SK-N-SH (cell line): Measurements from ENCODE around the gene SLC45A3. TPM values are rescaled to one million over a fixed set of nuclear protein-coding genes. Genes with fewer than 3 reads are reported as not detected.

ENCODE experiments used
- CTCF ChIA-PET: fragments of 300-600, 350-600 bp; formaldehyde crosslinking; extraction: SDS; loops from one replicate; lab custom pipeline; 2021; lab: Yijun Ruan, JAX
- POLR2A ChIA-PET: fragments of 350-600 bp; sonication (Branson Sonifier 250); formaldehyde crosslinking; extraction: SDS; loops from one replicate; lab custom pipeline; 2020; ENCODE audit warnings: antibody characterized with exemption, inconsistent platforms; lab: Yijun Ruan, JAX
- DNase-seq: peaks from one replicate; pipeline ENCODE4 v3.0.0; 2012
- H2AFZ ChIP-seq: fragments of 200-600 bp; sonication (generic); 2 replicates; pipeline ENCODE4 v1.8.1; 2016; ENCODE audit warnings: antibody characterized with exemption, mild to moderate bottlenecking, low read depth
- H3F3A ChIP-seq: fragments of 200-600 bp; sonication (generic); replicated peaks from 2 replicates; pipeline ENCODE3; 2016; ENCODE audit warnings: antibody characterized with exemption, mild to moderate bottlenecking; ENCODE audit not compliant: insufficient read depth
- H3K27ac ChIP-seq, 2 experiments: fragments of 200-500 bp in 1 of 2; fragments of 200-600 bp in 1 of 2; sonication (Bioruptor generic) in 1 of 2; sonication (generic), shearing (Covaris generic) in 1 of 2; 2 replicates each; pipeline versions ENCODE4 v1.5.1 to v1.6.1; 2014 to 2016; ENCODE audit warnings: low read depth in 2 of 2, inconsistent platforms in 1 of 2, low read length in 1 of 2, mild to moderate bottlenecking in 1 of 2, mixed read lengths in 1 of 2
- H3K27me3 ChIP-seq: fragments of 200-600 bp; sonication (generic), shearing (Covaris generic); 2 replicates; pipeline ENCODE4 v1.6.1; 2016; ENCODE audit warnings: mixed run types; ENCODE audit not compliant: insufficient read depth
- H3K36me3 ChIP-seq, 2 experiments: fragments of 200-500 bp in 1 of 2; fragments of 200-600 bp in 1 of 2; sonication (Bioruptor generic) in 1 of 2; sonication (generic) in 1 of 2; replicated peaks in 1 of 2; 2 replicates each; pipeline versions ENCODE3 to v1.5.1; 2014 to 2016; ENCODE audit warnings: low read length in 1 of 2, mild to moderate bottlenecking in 1 of 2; ENCODE audit not compliant: insufficient read depth in 2 of 2, control insufficient read depth in 1 of 2
- H3K4me1 ChIP-seq, 2 experiments: fragments of 200-500 bp in 1 of 2; fragments of 200-600 bp in 1 of 2; sonication (Bioruptor generic) in 1 of 2; sonication (generic), shearing (Covaris generic) in 1 of 2; 2 replicates each; pipeline versions ENCODE4 v1.5.1 to v1.6.1; 2014 to 2016; ENCODE audit warnings: low read depth in 1 of 2, low read length in 1 of 2, mixed run types in 1 of 2; ENCODE audit not compliant: insufficient read depth in 2 of 2, control insufficient read depth in 1 of 2
- H3K4me2 ChIP-seq: fragments of 200-600 bp; sonication (generic), shearing (Covaris generic); 2 replicates; pipeline ENCODE4 v1.6.1; 2017; ENCODE audit warnings: mixed run types
- H3K4me3 ChIP-seq, 2 experiments: fragments of 200-500 bp in 1 of 2; fragments of 200-600 bp in 1 of 2; sonication (Bioruptor generic) in 1 of 2; sonication (generic), shearing (Covaris generic) in 1 of 2; 2 replicates each; pipeline versions ENCODE4 v1.5.1 to v1.8.1; 2014 to 2016; ENCODE audit warnings: low read depth in 2 of 2, inconsistent platforms in 1 of 2, low read length in 1 of 2, mild to moderate bottlenecking in 1 of 2, mixed read lengths in 1 of 2, moderate library complexity in 1 of 2
- H3K79me2 ChIP-seq: fragments of 200-600 bp; sonication (generic); 2 replicates; pipeline ENCODE4 v1.8.1; 2017; ENCODE audit warnings: mild to moderate bottlenecking; ENCODE audit not compliant: insufficient read depth
- H3K9ac ChIP-seq: fragments of 200-600 bp; sonication (generic); 2 replicates; pipeline ENCODE4 v1.6.1; 2017; ENCODE audit warnings: mixed run types
- H3K9me2 ChIP-seq: fragments of 200-600 bp; sonication (generic); 2 replicates; pipeline ENCODE4 v1.6.1; 2017; ENCODE audit warnings: mixed run types
- H3K9me3 ChIP-seq: fragments of 200-600 bp; sonication (generic); 2 replicates; pipeline ENCODE4 v1.6.1; 2017; ENCODE audit warnings: mixed run types, mild to moderate bottlenecking, moderate library complexity
- H4K20me1 ChIP-seq: fragments of 200-600 bp; sonication (generic); 2 replicates; pipeline ENCODE4 v1.6.1; 2017; ENCODE audit warnings: mild to moderate bottlenecking, mixed run types; ENCODE audit not compliant: insufficient read depth
- CHD2 ChIP-seq: fragments of 150-350 bp; IDR thresholded peaks from 2 replicates; pipeline ENCODE4 v1.6.1; 2018; ENCODE audit warnings: low read length; ENCODE audit not compliant: partially characterized antibody
- CTCF ChIP-seq: fragments of 200-600 bp; sonication (generic); IDR thresholded peaks from 2 replicates; pipeline ENCODE4 v1.6.1; 2017; ENCODE audit warnings: antibody characterized with exemption, mild to moderate bottlenecking, moderate library complexity
- EZH2phosphoT487 ChIP-seq: fragments of 200-600 bp; sonication (generic); IDR thresholded peaks from 2 replicates; pipeline ENCODE4 v1.6.1; 2017; ENCODE audit warnings: low read depth, mixed run types, mild to moderate bottlenecking, antibody characterized with exemption, moderate library complexity, borderline replicate concordance
- GATA2 ChIP-seq: sonication (generic); formaldehyde crosslinking; IDR thresholded peaks from 2 replicates; pipeline ENCODE4 v1.5.0; 2020; ENCODE audit warnings: mild to moderate bottlenecking, missing genetic modification reagents
- IRF3 ChIP-seq: fragments of 150-350 bp; IDR thresholded peaks from 2 replicates; pipeline ENCODE4 v1.6.1; 2016; ENCODE audit warnings: mild to moderate bottlenecking, low read depth, low read length
- MAX ChIP-seq: IDR thresholded peaks from 2 replicates; pipeline ENCODE4 v1.4.0; 2012; ENCODE audit warnings: low read depth
- PBX3 ChIP-seq: IDR thresholded peaks from 2 replicates; pipeline ENCODE4; 2012
- POLR2AphosphoS5 ChIP-seq: IDR thresholded peaks from 2 replicates; pipeline ENCODE4 v1.6.1; 2012; ENCODE audit warnings: low read depth, low read length
- RAD21 ChIP-seq: IDR thresholded peaks from 2 replicates; pipeline ENCODE4 v1.6.1; 2012; ENCODE audit warnings: mild to moderate bottlenecking, low read length
- RCOR1 ChIP-seq: fragments of 150-350 bp; IDR thresholded peaks from 2 replicates; pipeline ENCODE4 v1.6.1; 2017; ENCODE audit warnings: antibody characterized with exemption, low read length
- RXRA ChIP-seq: IDR thresholded peaks from 2 replicates; pipeline ENCODE4 v1.4.0; 2012; ENCODE audit warnings: low read depth, mild to moderate bottlenecking, borderline replicate concordance
- SMC3 ChIP-seq: IDR thresholded peaks from 2 replicates; pipeline ENCODE4 v1.6.1; 2012; ENCODE audit warnings: low read depth, low read length, improper control_type of control experiment
- TCF12 ChIP-seq: IDR thresholded peaks from 2 replicates; pipeline ENCODE4 v1.4.0; 2012
- YY1 ChIP-seq: IDR thresholded peaks from 2 replicates; pipeline ENCODE4 v1.4.0; 2012; ENCODE audit warnings: low read depth, mild to moderate bottlenecking
- WGBS: methylation state at CpG from one replicate; pipeline ENCODE4 v1.1.6; 2017; ENCODE audit warnings: low lambda C conversion rate; 5-methylcytosine and 5-hydroxymethylcytosine counted together
- polyA plus RNA-seq, 3 experiments: library from polyadenylated mRNA; depleted of rRNA; stranded (reverse); fragments of >200 nt; gene quantifications; 2 replicates each; pipeline ENCODE4 v1.2.3, GENCODE V29; 2012
- TF ChIP-seq, protein P1 (sequence below): IDR thresholded peaks from 2 replicates; pipeline ENCODE4 v1.4.0; 2012; ENCODE audit warnings: low read depth, borderline replicate concordance

SLC45A3 gene
- polyA plus RNA-seq, 1 of the 3 experiments (the other 2 are of a cell fraction): 4.6 TPM

DNA sequence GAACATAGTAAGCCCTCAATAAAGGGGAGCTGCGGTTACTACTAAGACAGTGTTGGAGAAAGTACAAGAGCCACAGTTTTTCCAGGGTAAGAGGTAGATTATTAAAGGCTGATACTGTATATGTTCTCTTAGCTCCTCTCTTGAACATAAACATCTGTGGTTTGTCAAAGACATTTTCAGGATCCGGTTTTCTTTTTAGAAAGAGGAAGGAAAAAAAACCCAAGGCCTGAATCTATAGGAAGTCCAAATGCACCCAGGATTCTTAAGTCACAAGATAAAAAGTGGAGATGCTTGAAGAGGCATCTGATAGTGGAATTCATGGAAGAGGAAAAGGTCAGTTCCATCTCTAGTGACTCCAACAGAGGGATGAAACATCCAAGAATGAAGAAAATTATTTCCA, 24.6 kb upstream of the SLC45A3 start:
- no peaks in the 10 kb centered on the region for H3F3A ChIP-seq
- H3K9ac ChIP-seq: no peak overlapping the region
- DNase-seq: no peak
- H3K9me2 ChIP-seq: no peaks in the 10 kb centered on the region
- no peak for TF ChIP-seq IRF3
- no peak for TF ChIP-seq RXRA
- TF ChIP-seq PBX3: no peak
- peaks cover 16 to 40% of the 10 kb centered on the region in 2 experiments for H3K36me3 ChIP-seq
- no peaks in the 10 kb centered on the region for H3K79me2 ChIP-seq
- no peaks in the 10 kb centered on the region for H3K27me3 ChIP-seq
- no peak overlapping the region for H3K4me3 ChIP-seq
- H4K20me1 ChIP-seq: no peaks in the 10 kb centered on the region
- WGBS: 100% methylated on average over 2 of the region's 2 CpGs
- H3K27ac ChIP-seq: no peak overlapping the region
- ChIA-PET POLR2A (interaction anchor here (0.7 kb wide), 1 partner anchor 1538 kb away, joined by 3 read pairs; no protein-coding TSS in a partner anchor), CTCF (interaction anchor here (1.2 to 6.3 kb wide), 2 partner anchors 46 to 113 kb away, joined by 3 to 52 read pairs; no protein-coding TSS in a partner anchor)
- H3K4me2 ChIP-seq: no peak overlapping the region
- no peaks in the 10 kb centered on the region for H3K9me3 ChIP-seq
- peaks cover 0 to 5% of the 10 kb centered on the region in 2 experiments; a peak in 1 of 4 replicates for H3K4me1 ChIP-seq
- no peak overlapping the region for H2AFZ ChIP-seq

DNA sequence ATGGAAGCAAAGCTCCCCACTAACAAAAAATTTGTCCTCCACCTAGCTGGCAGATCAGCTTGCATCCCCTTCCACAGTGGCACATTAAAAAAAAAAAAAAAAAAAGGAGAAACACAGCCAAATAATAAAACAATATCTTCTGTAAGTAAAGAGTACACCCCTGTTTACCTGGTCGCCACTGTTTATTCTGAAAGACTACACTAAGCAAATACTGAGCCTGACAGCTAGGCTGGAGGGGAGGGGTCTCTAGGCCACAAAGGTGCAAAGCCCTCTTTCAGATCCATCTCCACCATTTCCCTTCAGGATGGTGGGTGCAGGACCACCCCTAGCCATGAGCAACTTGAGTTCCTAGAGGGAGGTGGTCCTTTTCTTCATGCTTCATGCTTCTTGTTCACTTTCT, 22.8 kb upstream of the SLC45A3 start:
- Histone ChIP-seq H4K20me1 (no peaks in the 10 kb centered on the region), H3K79me2 (no peaks in the 10 kb centered on the region), H3K9ac (no peak overlapping the region), H3F3A (no peaks in the 10 kb centered on the region), H3K9me2 (no peaks in the 10 kb centered on the region), H3K9me3 (no peaks in the 10 kb centered on the region), H3K36me3 (peaks cover 8 to 32% of the 10 kb centered on the region in 2 experiments), H3K4me3 (no peak overlapping the region), H3K4me2 (no peak overlapping the region), H3K4me1 (peaks cover 0 to 5% of the 10 kb centered on the region in 2 experiments; a peak in 1 of 4 replicates), H3K27ac (no peak overlapping the region), H3K27me3 (no peaks in the 10 kb centered on the region), H2AFZ (no peak overlapping the region)
- WGBS: 72% methylated on average over 1 of the region's 1 CpG
- POLR2A ChIA-PET: interaction anchor here (1.5 kb wide), 1 partner anchor 71 kb away, joined by 5 read pairs; the partner anchor contains the start of gene ELK4
- no peak for DNase-seq
- CTCF ChIA-PET: interaction anchor here (0.9 to 7.7 kb wide), 9 partner anchors 7 to 274 kb away, joined by 3 to 71 read pairs (median 3); partner anchors contain the start of gene SLC45A3
- TF ChIP-seq SMC3: no peak
- no peak for TF ChIP-seq CTCF
- no peak for TF ChIP-seq RCOR1
- TF ChIP-seq GATA2 (CRISPR knock-in tag): no peak
- TF ChIP-seq, protein P1, sequence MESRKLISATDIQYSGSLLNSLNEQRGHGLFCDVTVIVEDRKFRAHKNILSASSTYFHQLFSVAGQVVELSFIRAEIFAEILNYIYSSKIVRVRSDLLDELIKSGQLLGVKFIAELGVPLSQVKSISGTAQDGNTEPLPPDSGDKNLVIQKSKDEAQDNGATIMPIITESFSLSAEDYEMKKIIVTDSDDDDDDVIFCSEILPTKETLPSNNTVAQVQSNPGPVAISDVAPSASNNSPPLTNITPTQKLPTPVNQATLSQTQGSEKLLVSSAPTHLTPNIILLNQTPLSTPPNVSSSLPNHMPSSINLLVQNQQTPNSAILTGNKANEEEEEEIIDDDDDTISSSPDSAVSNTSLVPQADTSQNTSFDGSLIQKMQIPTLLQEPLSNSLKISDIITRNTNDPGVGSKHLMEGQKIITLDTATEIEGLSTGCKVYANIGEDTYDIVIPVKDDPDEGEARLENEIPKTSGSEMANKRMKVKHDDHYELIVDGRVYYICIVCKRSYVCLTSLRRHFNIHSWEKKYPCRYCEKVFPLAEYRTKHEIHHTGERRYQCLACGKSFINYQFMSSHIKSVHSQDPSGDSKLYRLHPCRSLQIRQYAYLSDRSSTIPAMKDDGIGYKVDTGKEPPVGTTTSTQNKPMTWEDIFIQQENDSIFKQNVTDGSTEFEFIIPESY: no peak
- TF ChIP-seq YY1: no peak
- no peak for TF ChIP-seq POLR2AphosphoS5
- TF ChIP-seq IRF3: no peak
- no peak for TF ChIP-seq MAX
- no peak for TF ChIP-seq EZH2phosphoT487
- no peak for TF ChIP-seq CHD2
- no peak for TF ChIP-seq TCF12
- no peak for TF ChIP-seq RAD21
